Left kidney (tissue), 2 donors: Measurements from ENCODE around the gene IFITM5. TPM values are rescaled to one million over a fixed set of nuclear protein-coding genes. Genes with fewer than 3 reads are reported as not detected.
A peak's percentile ranks its signal among the peaks of the same experiment; 100 is the strongest.

Experiments
- DNase-seq: peaks from one replicate; pipeline ENCODE4 v3.0.0-alpha.2; 2013
- polyA plus RNA-seq: library from polyadenylated mRNA; unstranded; fragments of 120-200 nt; gene quantifications from one replicate; pipeline ENCODE4 v1.2.1, GENCODE V29; 2013; ENCODE audit not compliant: insufficient read length

Gene IFITM5
- polyA plus RNA-seq, 1 donor: 0.25 TPM

GRCh38 chr11:267491-267994 lies 31.8 kb downstream of the IFITM5 start:
- DNase-seq: no peak

DNA sequence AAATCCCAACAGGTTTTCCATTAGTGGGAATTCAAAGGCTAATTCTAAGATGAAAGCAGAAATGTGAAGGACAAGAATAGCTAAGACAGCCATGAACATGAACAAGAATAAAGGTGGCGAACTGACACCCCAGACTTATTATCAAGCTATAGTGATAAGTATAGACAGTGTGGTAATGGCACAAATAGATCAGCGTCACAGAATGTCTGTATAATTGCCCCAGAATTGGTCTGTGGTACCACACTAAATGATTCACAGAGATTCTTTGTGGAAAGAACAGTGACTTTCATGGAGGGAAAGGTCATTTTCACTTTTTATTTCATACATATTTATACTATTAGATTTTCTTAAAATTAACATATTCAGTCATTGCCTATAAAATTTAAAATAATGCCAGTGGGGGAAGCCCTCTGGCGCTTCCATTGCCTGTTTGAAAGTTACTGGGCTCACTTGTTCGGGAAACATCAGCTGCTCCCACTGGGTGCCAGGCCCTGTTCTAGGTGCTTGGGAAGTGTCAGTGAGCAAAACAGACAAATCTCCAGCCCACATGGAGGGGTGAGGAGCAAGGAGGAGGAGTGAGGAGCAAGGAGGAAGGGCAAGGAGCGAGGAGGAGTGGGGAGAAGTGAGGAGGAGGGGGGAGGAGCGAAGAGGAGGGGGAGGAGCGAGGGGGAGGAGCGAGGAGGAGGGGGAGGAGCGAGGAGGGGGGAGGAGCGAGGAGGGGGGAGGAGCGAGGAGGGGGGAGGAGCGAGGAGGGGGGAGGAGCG lies 32.5 kb downstream of the IFITM5 start:
- no peak for DNase-seq

- no peak for DNase-seq
These were observed 37.7 kb downstream of the IFITM5 start for GRCh38 chr11:261624-262023.

DNA sequence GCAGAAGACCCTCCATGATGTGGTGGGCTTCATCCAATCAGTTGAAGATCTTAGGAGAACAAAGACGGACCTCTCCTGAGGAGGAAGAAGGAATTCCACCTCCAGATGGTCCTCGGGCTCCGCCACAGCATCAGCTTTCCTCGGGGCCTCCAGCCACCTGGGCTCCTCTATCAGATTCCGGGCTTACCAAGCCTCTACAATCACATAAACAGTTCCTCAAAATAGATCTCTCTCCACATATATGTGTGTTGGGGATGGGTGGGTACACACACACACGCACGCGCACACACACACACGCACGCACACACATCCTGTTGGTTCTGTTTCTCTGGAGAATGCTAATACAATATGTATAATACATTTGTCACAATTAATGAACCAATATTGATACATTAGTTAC lies 39.9 kb downstream of the IFITM5 start:
- DNase-seq: no peak

GRCh38 chr11:257766-258493 lies 41.4 kb downstream of the IFITM5 start:
- no peak for DNase-seq

DNA sequence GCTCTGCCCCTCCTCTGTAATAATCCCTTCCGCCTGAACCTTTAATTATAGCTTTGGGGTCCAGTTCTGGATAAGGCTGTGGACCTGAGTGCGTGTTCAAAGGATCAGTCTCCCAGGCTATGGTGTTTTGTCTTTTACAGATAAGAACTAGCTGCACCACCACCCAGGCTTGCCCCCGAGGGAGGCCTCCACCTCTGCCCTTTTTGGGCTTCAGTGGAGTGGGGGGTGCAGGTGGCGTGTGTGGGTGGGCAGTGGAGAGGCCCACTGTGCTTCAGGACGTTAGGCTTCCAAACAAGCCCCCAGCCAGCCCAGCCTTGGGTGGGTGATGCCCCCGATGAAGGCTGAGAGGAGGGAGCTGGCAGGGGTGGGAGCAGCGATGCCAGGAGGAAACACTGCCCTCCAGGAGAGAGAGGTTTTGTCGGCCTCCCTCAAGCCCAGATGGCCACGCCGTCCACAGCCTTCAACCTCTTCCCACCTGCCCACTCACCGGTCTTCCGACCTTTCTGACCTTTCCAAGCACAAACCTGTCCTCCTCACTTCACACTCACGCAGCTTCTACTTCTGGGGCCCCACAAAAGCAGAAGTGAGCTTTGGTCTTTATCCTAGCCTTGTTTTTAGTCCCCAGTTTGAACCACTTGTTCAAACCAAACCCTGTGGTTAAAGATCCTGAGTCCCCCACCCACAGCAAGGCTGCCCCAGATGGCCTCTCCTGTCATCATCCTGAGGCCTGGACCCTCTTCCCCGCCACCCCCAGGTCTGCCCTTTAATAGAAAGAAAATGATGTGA lies 42.2 kb downstream of the IFITM5 start:
- DNase-seq: no peak

DNA sequence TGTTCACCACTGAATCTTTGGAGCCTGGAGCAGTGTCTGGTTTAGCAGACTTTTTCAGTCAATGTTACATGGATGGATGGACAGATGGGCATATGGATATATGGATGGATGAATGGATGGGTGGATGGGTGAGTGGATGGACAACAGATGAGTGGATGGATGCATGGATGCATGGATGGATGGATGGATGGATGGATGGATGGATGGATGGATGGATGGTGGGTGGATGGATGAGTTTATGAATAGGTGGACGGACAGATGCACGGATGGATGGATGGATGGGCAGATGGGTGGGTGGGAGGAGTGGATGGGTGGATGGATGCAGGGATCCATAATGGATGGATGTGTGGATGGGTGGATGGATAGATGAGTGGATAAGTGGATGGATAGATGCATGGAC lies 43.5 kb downstream of the IFITM5 start:
- no peak for DNase-seq

DNA sequence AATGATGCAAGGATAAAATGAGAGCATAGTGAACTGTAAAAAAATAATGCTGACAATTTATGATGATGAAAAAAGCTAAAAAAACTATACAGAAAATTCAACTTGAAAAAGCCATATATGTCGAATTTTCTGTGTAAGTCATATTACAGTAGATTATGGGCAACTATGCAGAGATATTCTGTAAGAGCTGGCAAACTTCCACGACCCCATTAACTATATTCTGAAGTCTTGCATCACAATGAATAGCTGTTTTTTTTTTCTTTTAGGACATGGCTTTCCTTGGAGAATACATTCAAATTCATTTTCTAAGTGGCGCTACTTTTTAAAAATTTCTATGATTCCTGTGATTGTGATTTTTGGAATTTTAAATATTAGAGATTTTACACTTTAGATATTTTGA lies 44.1 kb downstream of the IFITM5 start:
- no peak for DNase-seq

GRCh38 chr11:253886-254270 lies 45.4 kb downstream of the IFITM5 start:
- DNase-seq: no peak

GRCh38 chr11:253160-253885 lies 46.0 kb downstream of the IFITM5 start:
- no peak for DNase-seq

- DNase-seq: no peak
These were observed 46.7 kb downstream of the IFITM5 start for GRCh38 chr11:252666-253065.

- DNase-seq: no peak
These were observed 47.8 kb downstream of the IFITM5 start for GRCh38 chr11:251550-251949.

DNA sequence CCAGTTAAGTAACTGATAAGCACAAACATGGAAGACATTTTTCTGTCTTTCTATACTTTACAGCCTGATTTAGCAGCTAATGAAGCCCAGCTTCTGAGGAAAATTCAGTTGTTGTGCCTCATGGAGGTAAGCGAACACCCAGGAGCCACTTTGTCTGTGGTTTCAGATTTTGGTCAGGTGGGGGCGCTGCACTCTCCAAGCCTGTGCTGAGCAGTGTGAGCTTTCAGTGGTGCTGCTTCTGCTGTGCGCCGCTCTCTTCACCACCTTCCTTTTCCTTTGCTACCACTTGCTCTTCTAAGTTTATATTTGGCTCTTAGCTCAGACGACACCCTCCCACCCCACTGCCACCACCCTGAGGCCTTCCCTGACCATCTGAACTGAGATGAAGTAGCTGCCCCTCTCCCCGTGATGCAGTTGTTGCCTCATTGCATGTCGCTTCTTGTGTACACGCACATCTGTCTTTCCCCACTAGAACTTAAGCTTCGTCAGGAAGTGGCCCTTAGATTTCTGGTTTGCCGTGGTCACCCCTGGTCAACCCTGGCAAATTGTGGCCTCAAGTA lies 48.5 kb downstream of the IFITM5 start:
- DNase-seq: peak; percentile 26

- DNase-seq: no peak
These were observed 49.1 kb downstream of the IFITM5 start for GRCh38 chr11:250274-250673.

DNA sequence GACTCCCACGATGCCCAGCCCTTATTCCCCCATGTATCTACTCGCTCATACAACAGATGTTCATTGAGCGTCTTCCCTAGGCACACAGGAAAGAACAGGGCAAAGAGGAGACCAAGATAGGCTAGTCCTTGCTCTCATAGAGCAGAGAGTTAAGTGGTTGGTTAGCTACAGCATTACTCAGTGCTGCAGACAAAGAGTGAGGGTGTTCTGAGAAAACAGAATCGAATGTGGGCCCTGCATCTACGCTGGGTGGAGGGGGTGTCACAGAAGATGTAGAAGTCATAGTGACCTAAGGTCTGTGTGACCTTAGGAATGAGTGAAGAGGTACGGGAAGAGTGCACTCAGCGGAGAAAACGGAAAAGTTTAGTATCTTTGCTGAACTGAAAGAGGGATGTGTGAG lies 50.3 kb downstream of the IFITM5 start:
- no peak for DNase-seq

Other genes with a start within 250 kb of the IFITM5 start
- 1.1 TPM for gene SCGB1C1, start 106.4 kb downstream of the IFITM5 start, polyA plus RNA-seq
- 41.5 TPM for gene BET1L, start 92.1 kb downstream of the IFITM5 start, polyA plus RNA-seq
- 84.0 TPM for gene RIC8A, start 91.8 kb downstream of the IFITM5 start, polyA plus RNA-seq
- 38.4 TPM for gene SIRT3, start 63.2 kb downstream of the IFITM5 start, polyA plus RNA-seq
- 156 TPM for gene PSMD13, start 62.5 kb downstream of the IFITM5 start, polyA plus RNA-seq
- 0.35 TPM for gene NLRP6, start 21.1 kb downstream of the IFITM5 start, polyA plus RNA-seq
- 22.3 TPM for gene PGGHG, start 10.4 kb downstream of the IFITM5 start, polyA plus RNA-seq
- gene IFITM2, start 8.3 kb upstream of the IFITM5 start, polyA plus RNA-seq: 189 TPM
- 38.1 TPM for gene IFITM1, start 14.5 kb upstream of the IFITM5 start, polyA plus RNA-seq
- gene IFITM3, start 21.3 kb upstream of the IFITM5 start, polyA plus RNA-seq: 235 TPM
- 65.8 TPM for gene B4GALNT4, start 70.0 kb upstream of the IFITM5 start, polyA plus RNA-seq
- 6.6 TPM for gene PKP3, start 94.7 kb upstream of the IFITM5 start, polyA plus RNA-seq
- 38.3 TPM for gene SIGIRR, start 115.5 kb upstream of the IFITM5 start, polyA plus RNA-seq
- gene ANO9, start 142.5 kb upstream of the IFITM5 start, polyA plus RNA-seq: 10.6 TPM
- gene PTDSS2, start 150.8 kb upstream of the IFITM5 start, polyA plus RNA-seq: 34.8 TPM
- gene RNH1, start 207.7 kb upstream of the IFITM5 start, polyA plus RNA-seq: 71.2 TPM
- 37.5 TPM for gene HRAS, start 236.1 kb upstream of the IFITM5 start, polyA plus RNA-seq
- 3.5 TPM for gene LRRC56, start 238.0 kb upstream of the IFITM5 start, polyA plus RNA-seq